K562 (cell line): ENCODE measurements around the gene MPRIP. TPM values are rescaled to one million over a fixed set of nuclear protein-coding genes. Genes with fewer than 3 reads are reported as not detected.

Source experiments
- ATAC-seq: fragments of 200-7000 bp; cut with Tn5 transposase; 3 replicates; pipeline ENCODE4 v1.9.1; 2020; ENCODE audit warnings: moderate library complexity
- BruUV-seq: library from RNA; stranded (reverse); fragments of 400-500 nt; replicated peaks from 2 replicates; lab custom pipeline; 2021; lab: Mats Ljungman, UMichigan
- CTCF ChIA-PET: fragments of 300-600 bp; formaldehyde crosslinking; extraction: SDS; loops from one replicate; lab custom pipeline; 2021; ENCODE audit warnings: low intra/inter-chr PET ratio; lab: Yijun Ruan, JAX
- POLR2A ChIA-PET: fragments of 300-600, 350-650 bp; sonication (Branson Sonifier 250); formaldehyde crosslinking; extraction: SDS; loops from one replicate; lab custom pipeline; 2021; ENCODE audit warnings: antibody characterized with exemption, inconsistent platforms; lab: Yijun Ruan, JAX
- DNase-seq, 4 experiments: peaks; one replicate each; pipeline versions ENCODE4 v3.0.0 to v3.0.0-alpha.2; 2011 to 2018; ENCODE audit warnings: low spot score in 3 of 4, mixed read lengths in 3 of 4; ENCODE audit errors: extremely low read depth in 1 of 4
- FAIRE-seq: peaks from 2 replicates; lab custom pipeline; 2011; peaks lifted over from hg19 to GRCh38; lab: Jason Lieb, UNC
- H2AFZ ChIP-seq: 2 replicates; pipeline ENCODE4 v1.6.0; 2011; ENCODE audit warnings: low read depth, low read length, control low read depth, inconsistent platforms
- H3K27ac ChIP-seq: fragments of 200-600 bp; 3 replicates; pipeline ENCODE4 v1.8.0; 2011; ENCODE audit warnings: low read depth, mild to moderate bottlenecking, control low read depth, inconsistent platforms, low read length, moderate library complexity, mixed read lengths; ENCODE audit errors: extremely low read depth
- H3K27me3 ChIP-seq, 2 experiments: fragments of 300-600 bp in 1 of 2; 2 replicates in 1 of 2; 3 replicates in 1 of 2; pipeline versions ENCODE4 v1.6.0 to v1.8.0; 2011; ENCODE audit warnings: inconsistent platforms in 2 of 2, low read length in 2 of 2, mild to moderate bottlenecking in 1 of 2, mixed read lengths in 1 of 2, moderate library complexity in 1 of 2; ENCODE audit not compliant: control insufficient read depth in 2 of 2, insufficient read depth in 2 of 2
- H3K36me3 ChIP-seq: fragments of 300-600 bp; 3 replicates; pipeline ENCODE4 v1.8.0; 2011; ENCODE audit warnings: mild to moderate bottlenecking, low read length, inconsistent platforms; ENCODE audit not compliant: control insufficient read depth, insufficient read depth
- H3K4me1 ChIP-seq, 2 experiments: fragments of 200-600 bp in 1 of 2; replicated peaks in 1 of 2; 2 replicates in 1 of 2; 3 replicates in 1 of 2; pipeline versions ENCODE4 v1.5.1 to v1.8.0; 2011; ENCODE audit warnings: inconsistent platforms in 2 of 2, low read length in 2 of 2, mild to moderate bottlenecking in 1 of 2, mixed read lengths in 1 of 2, moderate library complexity in 1 of 2; ENCODE audit not compliant: control insufficient read depth in 2 of 2, insufficient read depth in 2 of 2
- H3K4me2 ChIP-seq: 2 replicates; pipeline ENCODE4 v1.6.1; 2011; ENCODE audit warnings: low read length, control low read depth, inconsistent platforms, mixed read lengths; ENCODE audit not compliant: insufficient read depth
- H3K4me3 ChIP-seq: fragments of 200-600 bp; sonication (generic), shearing (Covaris generic); 2 replicates; pipeline ENCODE4 v1.5.1; 2016; ENCODE audit warnings: control low read depth, inconsistent platforms
- H3K79me2 ChIP-seq: fragments of 200-600 bp; 3 replicates; pipeline ENCODE4 v1.8.0; 2011; ENCODE audit warnings: low read length, inconsistent platforms; ENCODE audit not compliant: control insufficient read depth, insufficient read depth
- H3K9ac ChIP-seq, 2 experiments: 2 replicates each; pipeline versions ENCODE4 v1.6.0 to v1.6.1; 2011; ENCODE audit warnings: low read depth in 2 of 2, low read length in 2 of 2, control low read depth in 1 of 2, inconsistent platforms in 1 of 2, mild to moderate bottlenecking in 1 of 2, mixed read lengths in 1 of 2; ENCODE audit not compliant: insufficient read depth in 1 of 2
- H3K9me1 ChIP-seq: one replicate; pipeline ENCODE4 v1.6.0; 2011; ENCODE audit warnings: inconsistent platforms, mild to moderate bottlenecking, low read length, moderate library complexity; ENCODE audit not compliant: control insufficient read depth, insufficient read depth
- H3K9me3 ChIP-seq: replicated peaks from 2 replicates; pipeline ENCODE4 v1.5.1; 2011; ENCODE audit warnings: low read depth, low read length, inconsistent platforms; ENCODE audit not compliant: control insufficient read depth, insufficient read depth
- H4K20me1 ChIP-seq: replicated peaks from 2 replicates; pipeline ENCODE4 v1.6.1; 2011; ENCODE audit warnings: low read length, inconsistent platforms, mixed read lengths; ENCODE audit not compliant: control insufficient read depth, insufficient read depth
- HOXB6 ChIP-seq: fragments of 250-450 bp; sonication (Bioruptor Pico); IDR thresholded peaks from 2 replicates; pipeline ENCODE4 v1.5.1; 2022; ENCODE audit warnings: mild to moderate bottlenecking, borderline replicate concordance
- MCM5 ChIP-seq: fragments of 450-650 bp; IDR thresholded peaks from 2 replicates; pipeline ENCODE4 v1.6.1; 2016; ENCODE audit warnings: low read depth
- WGBS: fragments of 100-300 bp; shearing (Covaris generic); methylation state at CpG from one replicate; pipeline ENCODE4 v1.1.6; 2016; ENCODE audit warnings: low coverage, mixed read lengths; ENCODE audit not compliant: insufficient coverage; ENCODE audit errors: missing lambda C conversion rate; 5-methylcytosine and 5-hydroxymethylcytosine counted together
- in situ Hi-C: fragments of 300-500 bp; cut with MboI; formaldehyde crosslinking; loops from 4 replicates; pipeline ENCODE4 v1.15.0; 2018; ENCODE audit warnings: inconsistent platforms, mixed read lengths
- intact Hi-C: fragments of 100-400 bp; cut with micrococcal nuclease; formaldehyde crosslinking; loops from 2 replicates; pipeline ENCODE4 v1.14.2; 2022
- polyA plus RNA-seq, 8 experiments: library from polyadenylated mRNA; depleted of rRNA in 4 of 8; stranded (reverse) in 5 of 8; unstranded in 3 of 8; fragments of >200 nt; fragmentation: Nextera tagmentation in 2 of 8; fragmentation: Illumina TruSeq in 1 of 8; extraction: Ambion mirVana in 2 of 8; extraction: Trizol in 1 of 8; gene quantifications; 2 replicates each; pipeline versions ENCODE4 v1.2.1 to v1.2.3, GENCODE V29; 2011 to 2014; ENCODE audit warnings: inconsistent platforms in 1 of 8, missing spikeins in 1 of 8
- total RNA-seq, 7 experiments: library from RNA; depleted of rRNA in 6 of 7; stranded (reverse); fragments of >200 nt in 6 of 7; fragmentation: Illumina TruSeq in 2 of 7; extraction: Trizol in 2 of 7; gene quantifications; 2 replicates each; pipeline versions ENCODE4 v1.2.1 to v1.2.3, GENCODE V29; 2011 to 2021; ENCODE audit warnings: low replicate concordance in 1 of 7
- TF ChIP-seq, protein P1 (sequence below): fragments of 450-650 bp; formaldehyde crosslinking; IDR thresholded peaks from 2 replicates; pipeline ENCODE4 v1.4.0; 2020; ENCODE audit warnings: mild to moderate bottlenecking, mixed read lengths
- TF ChIP-seq, protein P2 (sequence below): sonication (generic); formaldehyde crosslinking; IDR thresholded peaks from 2 replicates; pipeline ENCODE4 v1.5.0; 2020; ENCODE audit warnings: missing genetic modification reagents

Gene MPRIP
- total and polyA plus RNA-seq, 9 of the 15 experiments (the other 6 are each of a cell fraction or from before 2014, with no cell fraction given), result 10.0 to 72.6 (median 30.1) TPM

DNA sequence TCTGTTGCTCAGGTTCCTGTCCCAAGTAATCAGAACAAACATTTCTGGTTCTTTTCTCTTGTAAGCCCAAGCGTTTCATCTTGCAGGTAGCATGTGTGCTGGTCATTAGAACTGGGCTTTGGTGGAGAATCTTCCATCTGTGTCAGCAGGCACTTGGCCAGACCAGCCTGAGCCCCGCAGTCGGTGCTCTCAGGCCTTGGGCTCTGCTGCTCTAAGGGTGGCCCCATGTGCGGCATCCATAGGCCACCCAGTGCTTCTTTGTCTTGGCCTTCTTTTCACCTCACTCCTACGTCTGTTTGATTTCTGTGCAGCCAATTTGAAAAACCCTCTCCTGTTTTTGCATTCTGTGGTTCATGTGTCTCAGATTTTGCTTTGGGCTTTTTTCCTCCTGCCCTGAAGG, 112.3 kb downstream of the MPRIP start:
- ChIA-PET POLR2A (no interaction called here), CTCF (interaction anchor here (0.6 kb wide), 1 partner anchor 12 kb away, joined by 4 read pairs; no protein-coding TSS in a partner anchor)
- H3K4me3 ChIP-seq, result no peak overlapping the region
- in situ Hi-C loops (no loop called here), intact Hi-C loops (no loop called here)
- no peak overlapping the region for H3K9ac ChIP-seq
- ATAC-seq, result no peak
- no peak for DNase-seq
- TF ChIP-seq MCM5, result no peak
- H3K9me1 ChIP-seq, result no peaks in the 10 kb centered on the region
- H3K4me1 ChIP-seq, result no peaks in the 10 kb centered on the region; a peak in 1 of 5 replicates
- no peak for FAIRE-seq
- no peaks in the 10 kb centered on the region for H3K79me2 ChIP-seq
- no peak overlapping the region for H2AFZ ChIP-seq
- no peaks in the 10 kb centered on the region for H3K9me3 ChIP-seq
- no peaks in the 10 kb centered on the region for H4K20me1 ChIP-seq
- no TSS peak for BruUV-seq
- no peak overlapping the region for H3K27ac ChIP-seq
- no peak overlapping the region for H3K4me2 ChIP-seq
- no peaks in the 10 kb centered on the region for H3K27me3 ChIP-seq
- WGBS, result 81% methylated on average over 2 of the region's 5 CpGs
- peaks cover 40% of the 10 kb centered on the region; the same call in 2 of the 3 replicates for H3K36me3 ChIP-seq

DNA sequence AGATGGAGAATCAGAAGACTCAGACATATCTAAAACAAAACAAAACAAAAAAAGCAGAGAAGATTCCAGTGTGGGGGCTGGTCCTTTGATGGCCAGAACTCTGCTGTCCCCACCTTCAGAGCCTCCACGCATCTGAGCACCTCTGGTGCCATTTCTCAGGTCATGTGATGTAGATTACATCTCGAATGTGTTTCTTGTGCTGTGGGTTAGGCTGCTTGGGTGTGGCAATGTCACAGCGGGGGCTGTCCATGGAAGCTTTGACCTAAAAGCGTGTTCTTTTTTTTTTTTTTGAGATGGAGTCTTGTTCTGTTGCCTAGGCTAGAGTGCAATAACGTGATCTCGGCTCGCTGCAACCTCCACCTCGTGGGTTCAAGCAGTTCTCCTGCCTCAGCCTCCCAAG, 112.7 kb downstream of the MPRIP start:
- DNase-seq (peak in 1 of 4 experiments; percentile 13), ATAC-seq (no peak), FAIRE-seq (no peak)
- Histone ChIP-seq H3K4me3 (no peak overlapping the region), H3K79me2 (no peaks in the 10 kb centered on the region), H3K9me1 (no peaks in the 10 kb centered on the region), H2AFZ (no peak overlapping the region), H4K20me1 (no peaks in the 10 kb centered on the region), H3K4me1 (no peaks in the 10 kb centered on the region; a peak in 1 of 5 replicates), H3K27ac (no peak overlapping the region), H3K9me3 (no peaks in the 10 kb centered on the region), H3K4me2 (no peak overlapping the region), H3K36me3 (peaks cover 40% of the 10 kb centered on the region; the same call in 2 of the 3 replicates), H3K9ac (no peak overlapping the region), H3K27me3 (no peaks in the 10 kb centered on the region)
- 50% methylated on average over 4 of the region's 8 CpGs for WGBS
- POLR2A ChIA-PET, result no interaction called here
- intact Hi-C loops, result no loop called here
- CTCF ChIA-PET, result interaction anchor here (0.6 kb wide), 1 partner anchor 13 kb away, joined by 4 read pairs; no protein-coding TSS in a partner anchor
- in situ Hi-C loops, result no loop called here
- no TSS peak for BruUV-seq
- TF ChIP-seq HOXB6 (CRISPR knock-in tag), result no peak
- TF ChIP-seq, protein P1, sequence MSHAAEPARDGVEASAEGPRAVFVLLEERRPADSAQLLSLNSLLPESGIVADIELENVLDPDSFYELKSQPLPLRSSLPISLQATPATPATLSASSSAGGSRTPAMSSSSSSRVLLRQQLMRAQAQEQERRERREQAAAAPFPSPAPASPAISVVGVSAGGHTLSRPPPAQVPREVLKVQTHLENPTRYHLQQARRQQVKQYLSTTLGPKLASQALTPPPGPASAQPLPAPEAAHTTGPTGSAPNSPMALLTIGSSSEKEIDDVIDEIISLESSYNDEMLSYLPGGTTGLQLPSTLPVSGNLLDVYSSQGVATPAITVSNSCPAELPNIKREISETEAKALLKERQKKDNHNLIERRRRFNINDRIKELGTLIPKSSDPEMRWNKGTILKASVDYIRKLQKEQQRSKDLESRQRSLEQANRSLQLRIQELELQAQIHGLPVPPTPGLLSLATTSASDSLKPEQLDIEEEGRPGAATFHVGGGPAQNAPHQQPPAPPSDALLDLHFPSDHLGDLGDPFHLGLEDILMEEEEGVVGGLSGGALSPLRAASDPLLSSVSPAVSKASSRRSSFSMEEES (CRISPR knock-in tag), result peak; percentile 24
- TF ChIP-seq, protein P2, sequence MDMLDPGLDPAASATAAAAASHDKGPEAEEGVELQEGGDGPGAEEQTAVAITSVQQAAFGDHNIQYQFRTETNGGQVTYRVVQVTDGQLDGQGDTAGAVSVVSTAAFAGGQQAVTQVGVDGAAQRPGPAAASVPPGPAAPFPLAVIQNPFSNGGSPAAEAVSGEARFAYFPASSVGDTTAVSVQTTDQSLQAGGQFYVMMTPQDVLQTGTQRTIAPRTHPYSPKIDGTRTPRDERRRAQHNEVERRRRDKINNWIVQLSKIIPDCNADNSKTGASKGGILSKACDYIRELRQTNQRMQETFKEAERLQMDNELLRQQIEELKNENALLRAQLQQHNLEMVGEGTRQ (CRISPR knock-in tag), result peak; percentile 25; the same call in 1 of the 2 replicates
